Nucleus accumbens (tissue), 56 donors: ENCODE measurements around the gene BCOR.

Source experiments
- DNase-seq, 56 donors: peaks; one replicate each; lab custom pipeline; 2025; lab: John Stamatoyannopoulos, UW

BCOR gene

GRCh38 chrX:40009890-40010289 is 87.9 kb downstream of the BCOR start:
- DNase-seq: no peak

DNA sequence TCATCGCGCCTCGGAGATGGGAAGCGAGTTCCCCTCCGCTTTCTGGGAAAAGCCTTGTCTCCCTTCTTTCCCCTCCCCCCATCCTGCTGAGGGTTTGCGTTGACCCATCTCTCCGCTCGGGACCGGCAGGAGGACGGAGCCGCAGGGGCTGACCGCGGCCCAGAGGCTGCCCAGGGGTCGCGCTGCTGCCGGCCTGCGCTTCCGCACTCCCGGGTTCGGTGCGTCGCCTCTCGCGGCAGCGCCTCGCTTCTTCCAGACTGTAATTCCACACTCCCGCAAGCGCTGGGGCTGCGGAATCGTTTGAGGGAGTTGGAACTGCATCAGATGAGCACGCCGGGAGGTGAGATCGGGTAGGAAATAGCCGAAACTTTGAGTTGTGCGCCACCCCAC is 88.3 kb downstream of the BCOR start:
- peak in 8 of 56 donors; percentile 0 to 16 (median 4) for DNase-seq

- peak in 19 of 56 donors; percentile 1 to 44 (median 12) for DNase-seq
Observed at GRCh38 chrX:40008791-40009461, 88.8 kb downstream of the BCOR start.

DNA sequence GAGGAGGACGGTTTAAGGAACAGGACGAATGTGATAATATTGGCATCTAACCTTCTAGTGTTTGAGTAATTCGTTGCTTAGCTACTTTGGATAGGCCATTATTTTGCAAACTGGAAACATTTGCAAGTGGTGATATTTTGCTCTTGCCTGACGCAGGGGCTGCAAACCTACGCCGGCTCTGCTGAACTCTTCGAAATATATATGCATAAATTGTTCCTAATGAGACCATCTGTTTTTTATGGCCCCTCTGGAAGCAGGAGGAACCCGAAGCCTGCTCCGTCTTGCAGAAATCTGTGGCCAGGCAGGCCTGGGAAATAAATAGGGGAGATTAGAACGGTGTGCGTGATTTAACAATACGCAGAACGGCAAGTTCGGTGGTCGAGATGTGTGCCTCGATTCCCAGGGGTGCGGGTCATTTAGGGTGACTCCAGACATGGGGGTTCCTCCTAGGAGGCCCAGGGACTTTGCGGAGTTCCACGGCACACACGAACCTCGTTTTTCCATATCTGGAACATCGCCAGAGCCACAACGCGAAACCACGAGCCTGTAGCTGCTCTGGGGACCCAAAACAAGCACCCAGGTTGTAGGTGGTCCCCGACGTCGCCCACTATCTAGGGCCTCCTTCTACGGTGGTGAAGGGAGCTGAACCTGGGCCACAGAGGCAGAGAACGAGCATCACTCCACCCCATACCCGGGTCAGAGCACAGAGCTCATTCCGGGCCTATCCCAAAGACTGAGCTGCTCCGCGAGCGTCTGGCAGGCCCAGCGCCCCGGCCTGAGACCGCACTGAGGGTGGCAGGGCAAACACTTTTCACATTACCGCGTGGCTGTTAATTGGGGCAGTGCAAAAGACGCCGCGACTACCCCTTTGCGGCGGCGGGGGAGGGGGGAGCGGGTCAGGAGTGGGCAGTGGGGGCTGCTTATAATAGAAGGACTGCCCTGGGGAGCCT is 89.7 kb downstream of the BCOR start:
- DNase-seq: no peak

- no peak for DNase-seq
Observed at GRCh38 chrX:40007131-40007755, 90.5 kb downstream of the BCOR start.

GRCh38 chrX:40006106-40007017 is 91.4 kb downstream of the BCOR start:
- DNase-seq: peak in 7 of 56 donors; percentile 1 to 18 (median 6)

DNA sequence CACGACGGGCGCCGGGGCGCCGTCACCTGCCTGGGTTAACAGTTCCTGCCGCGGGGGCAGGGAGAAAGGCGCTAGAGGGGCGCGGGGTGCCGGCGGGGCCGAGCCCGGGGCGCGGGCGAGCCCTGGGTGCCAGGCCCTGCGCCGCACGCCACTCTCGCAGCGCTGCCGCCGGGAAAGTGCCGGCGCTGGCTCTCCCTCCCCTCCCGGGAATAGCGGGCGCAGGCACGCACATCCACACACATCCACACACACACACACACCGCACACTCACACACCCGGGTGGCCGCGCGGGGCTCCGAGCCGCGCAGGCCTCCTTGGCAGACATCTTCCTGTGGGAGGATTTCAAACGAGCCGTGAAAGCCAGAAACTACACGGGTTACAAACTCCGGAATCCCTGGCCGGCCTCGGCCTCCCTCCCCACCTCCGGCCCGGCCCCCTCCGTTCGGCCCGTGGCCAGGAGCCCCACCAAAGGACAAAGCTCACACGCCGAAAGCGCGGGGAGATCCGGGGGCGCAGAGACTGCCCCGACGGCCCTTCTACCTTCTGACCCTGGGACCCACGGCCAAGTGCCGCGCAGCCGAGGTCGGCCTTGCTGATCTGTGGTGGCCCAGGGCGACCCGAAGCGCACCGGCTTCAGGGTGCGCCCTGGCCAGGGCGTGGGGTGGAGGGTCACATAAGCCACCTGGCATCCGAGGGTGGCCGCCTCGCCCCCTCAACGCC is 92.3 kb downstream of the BCOR start:
- peak in 1 of 56 donors; percentile 5 for DNase-seq

GRCh38 chrX:40004921-40005291 is 92.9 kb downstream of the BCOR start:
- no peak for DNase-seq

DNA sequence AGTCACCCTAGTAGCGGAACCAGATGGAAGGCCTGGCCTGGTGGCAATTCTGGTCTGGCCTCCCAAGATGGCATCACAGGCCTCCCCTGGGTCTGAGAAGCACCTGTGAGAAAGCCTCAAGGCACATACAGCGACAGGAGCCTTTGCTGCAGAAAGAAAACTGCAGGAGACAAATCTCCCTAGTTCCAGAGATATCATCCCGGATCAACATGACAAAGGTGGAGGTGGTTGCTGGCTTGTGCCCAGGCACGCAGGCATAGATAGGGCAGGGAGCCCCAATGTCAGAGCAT is 93.6 kb downstream of the BCOR start:
- no peak for DNase-seq

- no peak for DNase-seq
Observed at GRCh38 chrX:40003428-40004245, 94.1 kb downstream of the BCOR start.

GRCh38 chrX:40003071-40003427 is 94.7 kb downstream of the BCOR start:
- no peak for DNase-seq
